HEK293 (cell line): Measurements from ENCODE around the gene DAO.

Source experiments
- CTCF ChIA-PET: fragments of 350-600 bp; formaldehyde crosslinking; extraction: SDS; loops from one replicate; lab custom pipeline; 2021; ENCODE audit warnings: antibody characterized with exemption; lab: Yijun Ruan, JAX
- POLR2A ChIA-PET: fragments of 300-600 bp; formaldehyde crosslinking; extraction: SDS; loops from one replicate; lab custom pipeline; 2020; ENCODE audit warnings: antibody characterized with exemption, inconsistent platforms; lab: Yijun Ruan, JAX
- H3K27ac ChIP-seq: fragments of 200-500 bp; sonication (Bioruptor generic); 2 replicates; pipeline ENCODE4 v1.5.1; 2014; ENCODE audit warnings: low read depth, low read length, control low read depth, inconsistent platforms; ENCODE audit errors: extremely low read depth
- H3K36me3 ChIP-seq, 2 experiments: fragments of 200-500 bp in 1 of 2; sonication (Bioruptor generic) in 1 of 2; 1 replicate in 1 of 2; 2 replicates in 1 of 2; pipeline ENCODE4 v1.5.1; 2014 to 2017; ENCODE audit warnings: inconsistent platforms in 2 of 2, low read length in 2 of 2; ENCODE audit not compliant: control insufficient read depth in 2 of 2, insufficient read depth in 1 of 2
- H3K4me1 ChIP-seq: fragments of 200-500 bp; sonication (Bioruptor generic); 2 replicates; pipeline ENCODE4 v1.5.1; 2014; ENCODE audit warnings: mild to moderate bottlenecking, low read length, inconsistent platforms; ENCODE audit not compliant: control insufficient read depth, insufficient read depth
- H3K4me3 ChIP-seq: 2 replicates; pipeline ENCODE4 v1.5.1; 2011; ENCODE audit warnings: low read depth, mild to moderate bottlenecking, control low read depth, low read length, moderate library complexity
- H3K9me3 ChIP-seq: fragments of 200-500 bp; sonication (Bioruptor generic); 2 replicates; pipeline ENCODE4 v1.5.1; 2014; ENCODE audit warnings: low read depth, low read length, inconsistent platforms; ENCODE audit not compliant: control insufficient read depth, insufficient read depth
- EGR2 ChIP-seq: fragments of 450-650 bp; formaldehyde crosslinking; IDR thresholded peaks from 2 replicates; pipeline ENCODE4 v1.5.1; 2016; ENCODE audit warnings: low read depth, missing biosample characterization, missing genetic modification characterization
- ELK4 ChIP-seq: IDR thresholded peaks from 2 replicates; pipeline ENCODE4 v1.6.1; 2011; ENCODE audit warnings: mild to moderate bottlenecking, low read depth, low read length, borderline replicate concordance
- FEZF1 ChIP-seq: fragments of 450-650 bp; formaldehyde crosslinking; IDR thresholded peaks from 2 replicates; pipeline ENCODE4 v1.5.1; 2016; ENCODE audit warnings: missing biosample characterization, missing genetic modification characterization
- MEIS1 ChIP-seq: sonication (generic); formaldehyde crosslinking; IDR thresholded peaks from 2 replicates; pipeline ENCODE4 v1.8.1; 2022; ENCODE audit warnings: missing genetic modification reagents, mild to moderate bottlenecking, borderline replicate concordance
- PRDM2 ChIP-seq: fragments of 450-650 bp; formaldehyde crosslinking; IDR thresholded peaks from 2 replicates; pipeline ENCODE4 v1.5.1; 2016; ENCODE audit warnings: missing biosample characterization, missing genetic modification characterization, borderline replicate concordance
- PRDM6 ChIP-seq: fragments of 450-650 bp; formaldehyde crosslinking; IDR thresholded peaks from 2 replicates; pipeline ENCODE4 v1.5.1; 2017; ENCODE audit warnings: missing biosample characterization, missing genetic modification characterization
- SCRT2 ChIP-seq: fragments of 450-650 bp; formaldehyde crosslinking; IDR thresholded peaks from 2 replicates; pipeline ENCODE4 v1.5.1; 2016; ENCODE audit warnings: missing biosample characterization, missing genetic modification characterization
- ZBTB11 ChIP-seq: fragments of 450-650 bp; formaldehyde crosslinking; conservative IDR thresholded peaks from 2 replicates; pipeline ENCODE4 v1.5.1; 2016; ENCODE audit warnings: low read depth, missing biosample characterization, missing genetic modification characterization
- ZBTB44 ChIP-seq: fragments of 450-650 bp; IDR thresholded peaks from 2 replicates; pipeline ENCODE4 v1.5.1; 2018; ENCODE audit warnings: missing biosample characterization, mild to moderate bottlenecking, missing genetic modification characterization
- ZFHX2 ChIP-seq: fragments of 450-650 bp; formaldehyde crosslinking; conservative IDR thresholded peaks from 2 replicates; pipeline ENCODE4 v1.5.1; 2016; ENCODE audit warnings: missing biosample characterization, missing genetic modification characterization
- ZNF132 ChIP-seq: fragments of 450-650 bp; formaldehyde crosslinking; IDR thresholded peaks from 2 replicates; pipeline ENCODE4 v1.5.1; 2017; ENCODE audit warnings: missing biosample characterization, missing genetic modification characterization, borderline replicate concordance
- ZNF2 ChIP-seq: fragments of 450-650 bp; formaldehyde crosslinking; IDR thresholded peaks from 2 replicates; pipeline ENCODE4 v1.5.1; 2016; ENCODE audit warnings: missing biosample characterization, missing genetic modification characterization
- ZNF404 ChIP-seq: fragments of 450-650 bp; formaldehyde crosslinking; IDR thresholded peaks from 2 replicates; pipeline ENCODE4 v1.5.1; 2017; ENCODE audit warnings: missing biosample characterization, missing genetic modification characterization
- ZNF449 ChIP-seq: fragments of 450-650 bp; formaldehyde crosslinking; IDR thresholded peaks from 2 replicates; pipeline ENCODE4 v1.5.1; 2017; ENCODE audit warnings: missing biosample characterization, mild to moderate bottlenecking, missing genetic modification characterization, moderate library complexity
- ZNF488 ChIP-seq: fragments of 450-650 bp; formaldehyde crosslinking; IDR thresholded peaks from 2 replicates; pipeline ENCODE4 v1.5.1; 2016; ENCODE audit warnings: missing biosample characterization, missing genetic modification characterization
- ZNF549 ChIP-seq: fragments of 450-650 bp; IDR thresholded peaks from 2 replicates; pipeline ENCODE4 v1.5.1; 2018; ENCODE audit warnings: missing biosample characterization, missing genetic modification characterization, mild to moderate bottlenecking, inconsistent platforms, moderate library complexity
- ZNF558 ChIP-seq: fragments of 450-650 bp; formaldehyde crosslinking; IDR thresholded peaks from 2 replicates; pipeline ENCODE4 v1.5.1; 2016; ENCODE audit warnings: missing biosample characterization, missing genetic modification characterization
- ZNF664 ChIP-seq: fragments of 450-650 bp; formaldehyde crosslinking; IDR thresholded peaks from 2 replicates; pipeline ENCODE4 v1.5.1; 2016; ENCODE audit warnings: missing biosample characterization, missing genetic modification characterization

DAO gene

GRCh38 chr12:108905725-108906124, 25.8 kb downstream of the DAO start (continued):
- TF ChIP-seq ZBTB11 (tag by site-specific recombination) (no peak), ZNF664 (tag by site-specific recombination) (no peak), ZBTB44 (tag by site-specific recombination) (no peak), ZNF132 (tag by site-specific recombination) (no peak), ZNF404 (tag by site-specific recombination) (no peak), ZNF549 (tag by site-specific recombination) (no peak), ZFHX2 (tag by site-specific recombination) (no peak), ZNF449 (no peak), ZNF2 (tag by site-specific recombination) (no peak), PRDM2 (no peak)

GRCh38 chr12:108906971-108907370, 27.1 kb downstream of the DAO start:
- no peaks in the 10 kb centered on the region for H3K4me1 ChIP-seq
- ChIA-PET CTCF (interaction anchor here (1.2 kb wide), 1 partner anchor 44 kb away, joined by 4 read pairs; no protein-coding TSS in a partner anchor), POLR2A (no interaction called here)
- H3K27ac ChIP-seq, result no peak overlapping the region
- no peaks in the 10 kb centered on the region for H3K9me3 ChIP-seq
- no peak overlapping the region for H3K4me3 ChIP-seq
- no peaks in the 10 kb centered on the region for H3K36me3 ChIP-seq
- no peak for TF ChIP-seq MEIS1 (CRISPR knock-in tag)
- no peak for TF ChIP-seq SCRT2
- no peak for TF ChIP-seq ZNF558 (tag by site-specific recombination)
- TF ChIP-seq PRDM6 (tag by site-specific recombination), result no peak
- TF ChIP-seq ELK4, result no peak
- TF ChIP-seq ZNF488 (tag by site-specific recombination), result no peak
- TF ChIP-seq ZFHX2 (tag by site-specific recombination), result peak; percentile 90
- TF ChIP-seq EGR2 (tag by site-specific recombination), result peak; percentile 99
- no peak for TF ChIP-seq FEZF1 (tag by site-specific recombination)
